Heart left ventricle (tissue), 16 donors: ENCODE results near the gene PTPMT1. TPM values are rescaled to one million over a fixed set of nuclear protein-coding genes. Genes with fewer than 3 reads are reported as not detected.
"Not testable (repeated sequence)": the region's sequence is repeated elsewhere in the genome, so short reads cannot be mapped to it uniquely, and the experiment has no call there.

Experiments used
- ATAC-seq, 4 donors: fragments of 200-7000 bp; cut with Tn5 transposase; one replicate each; pipeline ENCODE4 v1.9.1; 2020 to 2022; ENCODE audit warnings: moderate library complexity in 4 of 4, mild to moderate bottlenecking in 3 of 4, moderate number of reproducible peaks in 1 of 4
- DNase-seq, 5 donors: peaks; one replicate each; pipeline ENCODE4 v3.0.0-alpha.2; 2020
- H3K27ac ChIP-seq, 12 donors: fragments of 200-600 bp; sonication (generic) in 4 of 12; one replicate each; pipeline versions ENCODE4 v1.5.0 to v1.8.0; 2016 to 2022; ENCODE audit warnings: mild to moderate bottlenecking in 2 of 12
- H3K27me3 ChIP-seq, 9 donors: fragments of 200-600 bp; sonication (generic) in 2 of 9; one replicate each; pipeline versions ENCODE4 v1.5.1 to v1.8.0; 2016 to 2022; ENCODE audit warnings: mild to moderate bottlenecking in 3 of 9
- H3K36me3 ChIP-seq, 9 donors: fragments of 200-600 bp; sonication (generic) in 2 of 9; one replicate each; pipeline versions ENCODE4 v1.5.0 to v1.8.0; 2018 to 2022; ENCODE audit warnings: mild to moderate bottlenecking in 2 of 9
- H3K4me1 ChIP-seq, 12 donors: fragments of 200-600 bp; sonication (generic) in 4 of 12; one replicate each; pipeline versions ENCODE4 v1.5.0 to v1.8.0; 2016 to 2022; ENCODE audit warnings: mild to moderate bottlenecking in 3 of 12
- H3K4me3 ChIP-seq, 12 donors: fragments of 200-600 bp; sonication (generic) in 4 of 12; one replicate each; pipeline versions ENCODE4 v1.5.0 to v1.8.0; 2017 to 2022; ENCODE audit warnings: mild to moderate bottlenecking in 9 of 12, moderate library complexity in 4 of 12
- H3K9me3 ChIP-seq, 12 donors: fragments of 200-600 bp; sonication (generic) in 4 of 12; one replicate each; pipeline versions ENCODE4 v1.5.0 to v1.8.0; 2016 to 2022; ENCODE audit warnings: mild to moderate bottlenecking in 1 of 12
- POLR2A ChIP-seq, 2 donors: fragments of 450-650 bp; IDR thresholded peaks; one replicate each; pipeline ENCODE4 v1.6.1; 2017; ENCODE audit warnings: antibody characterized with exemption in 2 of 2, mild to moderate bottlenecking in 2 of 2, moderate library complexity in 2 of 2
- WGBS, 4 donors: extraction: QIAGEN DNeasy Blood & Tissue Kit in 2 of 4; methylation state at CpG; one replicate each; pipeline versions ENCODE4 v1.1.5 to v1.1.7; 2013 to 2018; 5-methylcytosine and 5-hydroxymethylcytosine counted together
- intact Hi-C, 10 donors: fragments of 100-400 bp; cut with DNase I; formaldehyde crosslinking; loops; one replicate each; pipeline versions ENCODE4 v1.11.1 to v1.14.2; 2022
- polyA plus RNA-seq, 2 donors: library from polyadenylated mRNA; stranded (reverse); fragments of 200-250 nt; gene quantifications; one replicate each; pipeline ENCODE4 v1.2.3, GENCODE V29; 2013
- total RNA-seq, 9 donors: library from RNA; depleted of rRNA in 2 of 9; stranded (reverse); fragments of >200 nt in 2 of 9; fragmentation: NEBNext Ultra II Directional in 3 of 9; extraction: Animal tissue kit (Norgen Biotek cat#: 25700) in 3 of 9; gene quantifications; one replicate each; pipeline versions ENCODE4 v1.1.0 to v1.2.4, GENCODE V29; 2016 to 2023
- TF ChIP-seq, protein P1 (sequence below), 12 donors: fragments of 200-600 bp; sonication (generic) in 4 of 12; IDR thresholded peaks; one replicate each; pipeline versions ENCODE4 v1.5.0 to v1.8.0; 2018 to 2022; ENCODE audit warnings: antibody characterized with exemption in 12 of 12, mild to moderate bottlenecking in 5 of 12
- donor health status: ischemic (EF 13 %, LVEDD 7.1; RV severe dilation, severe dysfunction).
- donor health status: healthy with polysubstance abuse.
- donor health status: DM: no; HTN: yes; CAD: no.
- donor health status: DM: no; HTN: no; CAD: no.
- donor health status: ischemic (EF 25% LVEDD 6.9; RV normal size, moderate dysfunction).
- donor health status: ischemic (EF 25% LVEDD 5.7; RV mildly dilated, moderate dysfunction).
- donor health status: healthy.
- donor health status: DM: yes; HTN: yes; CAD: no.
- donor health status: ischemic (EF 35%, LVEDD 5.7; RV mildly dilated, moderate dysfunction).
- donor health status: nonischemic (EF 11% LVEDD 7.7; RV severe dilation, severe dysfunction).
- donor health status: DM: yes; HTN: yes; CAD: no.
- donor health status: PGD.
- donor health status: ischemic (EF 29% LVEDD 5.4; RV normal size, mild dysfunction).
- donor health status: nonischemic (EF 23%, LVEDD 6.1; RV moderate dilation, normal function).

The PTPMT1 gene
- total and polyA plus RNA-seq, 11 donors = 17.4 to 77.4 (median 24.5) TPM

DNA sequence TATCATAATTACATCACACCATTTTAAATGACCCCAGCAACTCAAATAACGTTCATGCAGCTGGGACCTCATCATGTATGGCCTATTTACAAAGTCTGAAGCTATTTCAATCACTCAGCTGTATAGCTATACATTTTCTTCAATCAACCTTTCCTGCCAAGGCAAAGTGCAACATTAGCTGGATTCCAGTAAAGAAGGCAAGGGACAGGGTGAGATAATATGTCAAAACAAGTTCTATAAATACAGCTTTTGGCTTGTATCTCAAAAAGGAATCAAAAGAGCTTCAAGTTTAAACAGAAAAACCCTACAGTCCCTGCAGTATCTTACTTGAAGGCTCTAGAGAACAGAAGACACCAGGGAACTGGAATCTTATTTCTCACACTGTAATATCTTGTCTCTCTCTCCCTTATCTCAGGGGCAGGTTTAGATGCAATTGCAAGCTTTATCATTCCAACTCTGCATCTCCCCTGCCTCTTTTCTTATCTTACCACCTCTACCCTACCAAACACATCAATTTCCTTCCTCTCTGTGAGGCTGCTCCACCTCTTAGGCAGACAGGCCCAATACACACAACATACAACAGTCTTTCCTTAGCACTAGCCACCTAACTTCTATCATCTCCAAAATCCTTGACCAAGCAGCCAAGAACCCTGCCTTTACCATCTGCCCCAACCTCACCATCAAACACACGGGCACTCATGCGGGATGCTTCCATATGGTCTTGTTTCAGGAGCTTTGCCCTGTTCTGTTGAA, 47.0 kb upstream of the PTPMT1 start:
- WGBS, 4 donors = 51 to 61% (median 53%) methylated on average over 3 of the region's 3 CpGs
- no peak overlapping the region for H3K4me3 ChIP-seq
- intact Hi-C loops = loop anchor here in 1 of 10 donors (5.0 kb wide), 1 partner anchor 34 kb away; the partner anchor contains the start of gene CELF1
- H3K4me1 ChIP-seq = peaks cover 11 to 98% (median 83%) of the 10 kb centered on the region in 12 donors
- TF ChIP-seq POLR2A (IDR thresholded peaks at IDR 0.05) = no peak
- TF ChIP-seq, protein P1, sequence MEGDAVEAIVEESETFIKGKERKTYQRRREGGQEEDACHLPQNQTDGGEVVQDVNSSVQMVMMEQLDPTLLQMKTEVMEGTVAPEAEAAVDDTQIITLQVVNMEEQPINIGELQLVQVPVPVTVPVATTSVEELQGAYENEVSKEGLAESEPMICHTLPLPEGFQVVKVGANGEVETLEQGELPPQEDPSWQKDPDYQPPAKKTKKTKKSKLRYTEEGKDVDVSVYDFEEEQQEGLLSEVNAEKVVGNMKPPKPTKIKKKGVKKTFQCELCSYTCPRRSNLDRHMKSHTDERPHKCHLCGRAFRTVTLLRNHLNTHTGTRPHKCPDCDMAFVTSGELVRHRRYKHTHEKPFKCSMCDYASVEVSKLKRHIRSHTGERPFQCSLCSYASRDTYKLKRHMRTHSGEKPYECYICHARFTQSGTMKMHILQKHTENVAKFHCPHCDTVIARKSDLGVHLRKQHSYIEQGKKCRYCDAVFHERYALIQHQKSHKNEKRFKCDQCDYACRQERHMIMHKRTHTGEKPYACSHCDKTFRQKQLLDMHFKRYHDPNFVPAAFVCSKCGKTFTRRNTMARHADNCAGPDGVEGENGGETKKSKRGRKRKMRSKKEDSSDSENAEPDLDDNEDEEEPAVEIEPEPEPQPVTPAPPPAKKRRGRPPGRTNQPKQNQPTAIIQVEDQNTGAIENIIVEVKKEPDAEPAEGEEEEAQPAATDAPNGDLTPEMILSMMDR (IDR thresholded peaks at IDR 0.05) = no peak
- H3K27ac ChIP-seq = peak overlapping the region in 6 of 12 donors; percentile 1 to 83 (median 20)
- DNase-seq (no peak), ATAC-seq (no peak)
- H3K27me3 ChIP-seq = no peaks in the 10 kb centered on the region
- no peaks in the 10 kb centered on the region for H3K9me3 ChIP-seq
- no peaks in the 10 kb centered on the region for H3K36me3 ChIP-seq

GRCh38 chr11:47523490-47524225, 41.7 kb upstream of the PTPMT1 start:
- no peaks in the 10 kb centered on the region for H3K9me3 ChIP-seq
- H3K27ac ChIP-seq = peak overlapping the region; percentile 38 to 91 (median 72)
- intact Hi-C loops = loop anchor here in 1 of 10 donors (1.0 kb wide), 1 partner anchor 16 kb away; no protein-coding TSS in a partner anchor
- H3K4me1 ChIP-seq = peaks cover 5 to 87% (median 59%) of the 10 kb centered on the region in 12 donors
- TF ChIP-seq, protein P1 (IDR thresholded peaks at IDR 0.05) = no peak
- TF ChIP-seq POLR2A (IDR thresholded peaks at IDR 0.05) = no peak
- DNase-seq (peak in 2 of 5 donors; percentile 43 to 59), ATAC-seq (peak; percentile 81 to 89 (median 85))
- no peaks in the 10 kb centered on the region for H3K27me3 ChIP-seq
- peak overlapping the region in 9 of 12 donors; percentile 4 to 48 (median 39) for H3K4me3 ChIP-seq
- peaks cover 0 to 7% (median 0%) of the 10 kb centered on the region in 9 donors for H3K36me3 ChIP-seq
- WGBS, 4 donors = 1 to 6% (median 4%) methylated on average over 3 of the region's 3 CpGs

DNA sequence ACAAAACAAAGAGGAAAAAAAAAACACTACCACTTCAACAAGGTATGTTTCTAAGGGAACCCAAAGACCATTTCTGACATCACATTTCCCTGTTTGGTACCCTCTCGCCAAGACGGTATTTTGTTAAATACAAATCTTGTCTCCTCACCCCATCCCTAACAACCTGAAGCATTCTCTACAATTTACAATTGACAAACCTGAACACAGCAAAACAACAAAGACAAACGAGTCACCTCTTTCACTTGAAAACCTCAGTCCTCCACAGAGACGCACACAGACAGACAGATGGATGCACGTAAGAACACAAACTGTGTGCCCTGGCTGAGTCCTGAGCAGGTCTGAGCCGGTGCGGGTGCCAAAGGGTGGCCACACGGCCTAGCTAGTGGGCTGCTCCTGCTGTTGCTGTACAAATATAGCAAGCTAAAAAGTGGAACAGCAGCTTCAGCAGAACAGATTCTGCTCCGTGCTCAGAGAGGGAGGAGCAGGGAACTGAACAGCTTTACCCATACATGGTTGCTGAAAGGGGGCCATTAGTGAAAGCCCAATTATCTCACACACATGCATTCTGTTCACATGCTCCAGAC, 41.0 kb upstream of the PTPMT1 start:
- intact Hi-C loops = no loop called here
- Histone ChIP-seq H3K4me1 (peaks cover 0 to 80% (median 53%) of the 10 kb centered on the region in 12 donors), H3K9me3 (no peaks in the 10 kb centered on the region), H3K36me3 (peaks cover 0 to 13% (median 0%) of the 10 kb centered on the region in 9 donors), H3K4me3 (peak overlapping the region in 9 of 12 donors; percentile 4 to 48 (median 39)), H3K27ac (peak overlapping the region; percentile 38 to 91 (median 72)), H3K27me3 (no peaks in the 10 kb centered on the region)
- DNase-seq (peak in 3 of 5 donors; percentile 28 to 45 (median 33)), ATAC-seq (peak; percentile 69 to 82 (median 78))
- TF ChIP-seq, protein P1 (IDR thresholded peaks at IDR 0.05) = no peak
- TF ChIP-seq POLR2A (IDR thresholded peaks at IDR 0.05) = no peak
- WGBS, 4 donors = 23 to 30% (median 26%) methylated on average over 9 of the region's 9 CpGs

DNA sequence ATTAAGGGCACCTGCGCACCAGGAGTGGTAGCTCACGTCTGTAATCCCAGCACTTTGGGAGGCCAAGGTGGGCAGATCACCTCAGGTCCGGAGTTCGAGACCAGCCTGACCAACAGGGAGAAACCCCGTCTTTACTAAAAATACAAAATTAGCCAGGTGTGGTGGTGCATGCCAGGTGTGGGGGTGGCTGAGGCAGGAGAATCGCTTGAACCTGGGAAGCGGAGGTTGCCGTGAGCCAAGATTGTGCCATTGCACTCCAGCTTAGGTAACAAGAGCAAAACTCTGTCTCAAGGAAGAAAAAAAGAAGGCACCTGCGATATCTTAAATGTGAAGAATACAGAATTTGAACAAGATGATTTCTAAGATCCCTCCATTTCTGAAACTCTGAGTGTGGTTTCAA, 39.4 kb upstream of the PTPMT1 start:
- DNase-seq, H3K27me3 ChIP-seq, H3K9me3 ChIP-seq, intact Hi-C loops, H3K4me3 ChIP-seq, ATAC-seq: not testable (repeated sequence)
- WGBS, 4 donors = 86 to 94% (median 92%) methylated on average over 9 of the region's 9 CpGs
- Histone ChIP-seq H3K27ac (peak overlapping the region in 2 of 12 donors; percentile 42 to 81), H3K36me3 (peaks cover 0 to 13% (median 0%) of the 10 kb centered on the region in 9 donors), H3K4me1 (peaks cover 0 to 74% (median 45%) of the 10 kb centered on the region in 12 donors)
